GM18505 (cell line): Measurements from ENCODE around the gene ZDHHC7.
A peak's percentile ranks its signal among the peaks of the same experiment; 100 is the strongest.
"Not testable (repeated sequence)": the region's sequence is repeated elsewhere in the genome, so short reads cannot be mapped to it uniquely, and the experiment has no call there.

Experiments
- ATAC-seq: cut with Tn5 transposase; IDR thresholded peaks from one replicate; pipeline ENCODE4 v1.9.1; 2021; ENCODE audit not compliant: unreplicated experiment
- POLR2A ChIP-seq: IDR thresholded peaks from 4 replicates; pipeline ENCODE4 v1.6.1; 2011; ENCODE audit warnings: borderline replicate concordance; ENCODE audit not compliant: insufficient read depth, insufficient read length; ENCODE audit errors: extremely low read depth

ZDHHC7 gene

GRCh38 chr16:85010931-85011845, at the start of gene ZDHHC7:
ZDHHC7 (minus strand) TSS chr16:85011535; CDS start chr16:84990618, 20,917 bp downstream.
- peak; percentile 84 for ATAC-seq
- peak; percentile 89 for TF ChIP-seq POLR2A

- no peak for ATAC-seq
- TF ChIP-seq POLR2A, result no peak
Observed at GRCh38 chr16:85058909-85059308, 47.6 kb upstream of the ZDHHC7 start.

- TF ChIP-seq POLR2A, result no peak
- no peak for ATAC-seq
Observed at GRCh38 chr16:85057948-85058347, 46.6 kb upstream of the ZDHHC7 start.

- ATAC-seq, result no peak
- TF ChIP-seq POLR2A, result no peak
Observed at GRCh38 chr16:85057212-85057889, 46.0 kb upstream of the ZDHHC7 start.

GRCh38 chr16:85056211-85056748, 44.9 kb upstream of the ZDHHC7 start:
- no peak for ATAC-seq
- TF ChIP-seq POLR2A, result no peak

- peak; percentile 46 for TF ChIP-seq POLR2A
- peak; percentile 81 for ATAC-seq
Observed at GRCh38 chr16:85055493-85056210, 44.3 kb upstream of the ZDHHC7 start.

- TF ChIP-seq POLR2A, result no peak
- ATAC-seq, result no peak
Observed at GRCh38 chr16:85054948-85055492, 43.7 kb upstream of the ZDHHC7 start.

GRCh38 chr16:85054321-85054720, 43.0 kb upstream of the ZDHHC7 start:
- ATAC-seq, result not testable (repeated sequence)

- ATAC-seq, result no peak
Observed at GRCh38 chr16:85052536-85052935, 41.2 kb upstream of the ZDHHC7 start.

GRCh38 chr16:85051683-85052082, 40.3 kb upstream of the ZDHHC7 start:
- ATAC-seq, result no peak
- TF ChIP-seq POLR2A, result no peak

More at GRCh38 chr16:85052536-85052935, 41.2 kb upstream of the ZDHHC7 start:
- TF ChIP-seq POLR2A, result no peak

- no peak for ATAC-seq
Observed at GRCh38 chr16:85051067-85051581, 39.8 kb upstream of the ZDHHC7 start.

GRCh38 chr16:85049706-85050305, 38.5 kb upstream of the ZDHHC7 start:
- ATAC-seq, result no peak
- TF ChIP-seq POLR2A, result no peak

More at GRCh38 chr16:85051067-85051581, 39.8 kb upstream of the ZDHHC7 start:
- no peak for TF ChIP-seq POLR2A
